ENCODE data around the gene UNC5B.

Gene UNC5B

GRCh38 chr10:71343392-71343773, 131.0 kb downstream of the UNC5B start:
- DNase-seq (ENCODE audit: low read depth in 2 of 2) = no peak

- no peak for DNase-seq (ENCODE audit: low read depth in 2 of 2)
Observed at GRCh38 chr10:71344154-71344925, 132.0 kb downstream of the UNC5B start.

DNA sequence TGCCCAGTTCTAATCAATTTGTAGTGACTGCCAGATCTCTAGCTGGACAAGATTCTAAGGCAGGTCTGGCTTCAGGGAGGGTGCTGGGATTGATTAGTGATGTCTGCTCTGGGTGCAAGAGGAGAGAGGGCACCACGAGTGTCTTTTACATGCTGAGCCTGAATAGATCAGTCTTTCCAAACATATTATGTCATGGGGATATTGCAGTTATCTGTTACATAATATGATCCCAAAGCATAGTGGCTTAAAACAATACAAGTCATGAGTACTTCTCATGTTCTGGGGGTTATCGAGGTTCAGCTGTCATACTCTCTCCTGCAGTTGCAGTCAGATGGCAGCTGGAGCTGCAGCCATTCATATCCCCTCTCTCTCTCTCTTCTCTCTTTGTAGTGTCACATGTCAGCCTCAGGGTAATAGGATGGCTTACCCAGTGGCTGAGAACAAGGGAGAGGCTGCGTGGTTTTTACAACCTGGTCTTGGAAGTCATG, 132.7 kb downstream of the UNC5B start:
- DNase-seq (ENCODE audit: low read depth in 2 of 2) = no peak

DNA sequence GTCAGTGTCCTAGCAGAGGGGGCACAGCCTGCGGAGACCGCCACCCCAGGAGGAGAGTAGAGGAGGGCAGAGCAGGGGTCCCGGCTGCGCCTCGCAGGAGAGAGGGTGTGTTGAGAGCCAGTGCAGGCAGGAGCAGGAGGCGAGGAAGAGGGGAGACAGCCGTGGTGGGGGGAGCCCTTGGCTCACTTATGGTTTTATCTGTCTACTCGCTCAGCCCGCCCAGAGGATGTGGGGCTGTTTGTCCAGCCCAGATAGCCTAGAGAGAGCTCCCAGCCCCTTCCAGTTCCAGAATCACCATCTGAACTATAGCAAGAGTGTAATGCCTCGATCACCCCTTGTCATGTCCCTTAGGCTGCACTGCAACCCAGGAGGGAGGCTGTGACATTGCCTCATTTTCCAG, 133.3 kb downstream of the UNC5B start:
- no peak for DNase-seq (ENCODE audit: low read depth in 2 of 2)

DNA sequence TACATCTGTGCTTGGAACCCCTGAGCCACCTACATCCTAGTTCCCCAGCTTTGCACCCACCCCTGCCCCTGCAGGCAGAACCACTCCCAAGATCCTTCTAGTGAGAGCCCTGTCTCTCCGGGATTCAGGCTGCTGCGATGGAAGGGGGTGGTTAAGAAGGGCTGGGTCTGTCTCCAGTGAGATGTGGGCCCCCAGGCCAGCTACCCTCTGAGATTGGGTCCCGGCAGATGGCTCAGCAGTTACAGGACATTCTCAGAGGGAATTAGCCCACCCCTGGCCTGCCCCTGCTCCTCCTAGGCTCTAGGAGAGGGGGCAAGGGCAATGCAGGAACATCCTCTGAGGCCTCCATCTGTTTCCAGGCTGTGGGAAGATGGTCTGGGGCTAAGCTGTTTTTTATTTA, 134.4 kb downstream of the UNC5B start:
- DNase-seq (ENCODE audit: low read depth in 2 of 2) = no peak

DNA sequence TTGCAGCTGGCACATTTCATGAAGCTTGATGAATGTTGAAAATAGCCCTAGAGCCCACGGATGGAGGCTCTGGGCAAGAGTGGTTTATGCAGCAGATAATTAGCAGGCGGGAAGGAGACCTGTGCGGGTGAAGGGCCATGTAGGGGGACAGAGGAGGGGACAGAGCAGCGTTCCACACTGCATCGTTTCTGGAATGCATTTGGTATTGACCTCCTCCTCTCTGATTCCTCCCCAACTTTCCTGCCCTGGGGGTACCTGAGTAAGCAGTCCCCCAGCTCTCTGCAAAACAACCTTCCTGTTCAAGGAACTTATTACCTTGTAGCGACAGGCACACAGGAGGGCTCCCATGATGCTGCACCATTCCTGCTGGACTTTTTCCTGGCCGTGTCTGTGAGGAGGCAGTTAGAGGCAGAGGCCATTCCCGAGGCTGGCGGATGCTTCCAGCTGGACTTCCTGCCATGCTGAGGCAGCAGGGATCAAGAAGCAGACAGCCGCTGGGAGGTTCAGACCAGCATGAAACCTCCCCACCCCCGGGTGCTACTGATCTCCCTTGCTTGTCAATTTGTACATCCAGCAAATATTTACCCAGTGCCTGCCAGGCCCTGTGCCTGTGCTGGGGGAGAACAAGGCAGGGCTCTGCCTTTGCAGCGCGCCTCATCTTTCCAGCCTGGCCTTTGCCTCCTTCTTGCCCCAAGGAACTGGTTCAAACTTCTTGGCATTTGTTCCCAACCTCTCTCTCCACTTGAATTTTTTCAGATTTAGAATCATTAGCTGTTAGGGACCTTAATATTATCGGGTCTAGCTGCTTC, 135.4 kb downstream of the UNC5B start:
- DNase-seq (ENCODE audit: low read depth in 2 of 2) = no peak

DNA sequence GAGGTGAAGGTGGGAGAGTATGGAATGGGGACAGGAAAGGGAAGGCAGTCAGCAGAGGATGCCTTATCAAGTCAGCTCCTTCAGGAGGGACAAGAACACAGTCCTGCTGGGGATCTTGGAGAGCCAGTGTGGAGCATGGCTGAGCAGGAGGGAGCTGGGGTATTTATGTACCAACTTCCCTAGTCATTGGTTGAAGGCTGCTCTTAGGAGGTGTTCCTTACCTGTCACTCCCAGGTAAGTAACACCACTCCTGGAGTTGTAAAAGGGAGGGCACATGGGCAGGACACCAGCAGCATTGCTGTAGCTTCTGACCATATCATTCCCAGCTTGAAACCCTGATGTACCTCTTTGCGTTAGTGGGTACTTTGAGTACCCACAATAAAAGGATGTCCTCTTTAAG, 136.5 kb downstream of the UNC5B start:
- no peak for DNase-seq (ENCODE audit: low read depth in 2 of 2)

DNA sequence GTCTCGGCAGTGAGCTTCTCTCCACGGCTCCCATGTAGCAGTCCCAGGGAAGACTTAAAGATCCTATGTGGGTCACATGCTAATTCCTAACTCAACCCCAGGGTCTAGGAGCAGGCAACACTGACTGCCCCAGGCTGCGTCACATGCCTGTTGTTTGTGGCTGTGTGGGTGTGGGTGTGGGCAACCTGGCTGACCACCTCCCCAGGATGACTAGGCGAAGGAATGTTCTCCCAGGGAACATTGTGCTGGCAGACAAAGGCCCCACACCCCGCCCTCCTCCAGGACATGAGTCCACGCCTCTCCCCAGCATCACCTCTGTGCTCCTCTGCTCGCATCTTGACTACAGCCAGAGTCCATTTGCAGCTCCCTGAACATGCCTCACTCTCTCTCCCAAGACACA, 137.0 kb downstream of the UNC5B start:
- DNase-seq (ENCODE audit: low read depth in 2 of 2) = no peak

DNA sequence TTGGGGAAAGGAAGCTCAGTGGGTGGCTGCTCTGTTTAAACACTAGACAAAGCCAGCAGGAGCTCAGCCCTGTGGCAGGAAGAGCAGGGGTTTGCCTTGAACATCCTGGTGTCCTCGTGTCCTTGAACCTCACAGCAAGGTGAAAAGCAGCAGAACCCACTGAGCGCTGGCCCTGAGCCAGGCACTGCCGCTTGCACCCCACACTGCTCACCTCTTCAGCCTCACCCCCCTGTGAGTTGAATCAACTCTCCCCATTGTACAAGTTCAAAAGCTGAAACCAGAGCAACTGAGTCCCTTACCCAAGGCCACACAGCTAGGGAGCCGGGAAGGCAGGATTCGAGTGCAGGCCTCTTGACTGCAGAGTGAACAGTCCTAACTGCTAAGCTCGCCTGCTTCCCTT, 138.7 kb downstream of the UNC5B start:
- no peak for DNase-seq (ENCODE audit: low read depth in 2 of 2)

DNA sequence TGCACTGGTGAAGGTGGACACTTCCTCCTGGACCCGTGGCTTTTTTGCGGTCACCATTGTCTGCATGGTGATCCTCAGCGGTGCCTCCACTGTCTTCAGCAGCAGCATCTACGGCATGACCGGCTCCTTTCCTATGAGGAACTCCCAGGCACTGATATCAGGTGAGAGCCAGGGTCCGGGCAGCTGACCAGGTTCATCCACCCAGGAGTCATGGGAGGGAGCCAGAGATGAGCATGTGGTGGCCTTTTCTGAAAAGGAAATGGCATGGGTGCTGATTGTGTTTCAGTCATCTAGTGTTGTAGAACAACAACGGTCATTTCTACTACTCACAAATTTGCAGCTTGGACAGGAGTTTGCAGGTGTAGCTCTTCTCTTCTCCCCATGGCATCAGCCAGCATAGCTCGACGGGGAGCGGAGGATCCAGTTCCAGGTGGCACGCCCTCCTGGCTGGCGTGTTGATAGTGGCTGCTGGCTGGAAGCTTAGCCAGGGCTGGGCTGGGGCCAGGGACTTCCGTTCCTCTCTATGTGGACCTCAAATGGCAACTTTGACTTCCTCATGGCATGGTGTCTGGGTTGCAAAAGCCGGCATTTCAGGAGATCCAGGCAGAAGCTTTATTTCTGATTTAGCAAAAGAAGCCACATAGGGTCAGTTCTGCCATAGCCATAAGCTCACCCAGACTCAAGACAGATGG, 139.4 kb downstream of the UNC5B start:
- DNase-seq (ENCODE audit: low read depth in 2 of 2) = no peak
